HEK293 (cell line): Measurements from ENCODE around the gene LARP1.

Experiments
- CTCF ChIA-PET: fragments of 350-600 bp; formaldehyde crosslinking; extraction: SDS; loops from one replicate; lab custom pipeline; 2021; ENCODE audit warnings: antibody characterized with exemption; lab: Yijun Ruan, JAX
- POLR2A ChIA-PET: fragments of 300-600 bp; formaldehyde crosslinking; extraction: SDS; loops from one replicate; lab custom pipeline; 2020; ENCODE audit warnings: antibody characterized with exemption, inconsistent platforms; lab: Yijun Ruan, JAX
- H3K27ac ChIP-seq: fragments of 200-500 bp; sonication (Bioruptor generic); 2 replicates; pipeline ENCODE4 v1.5.1; 2014; ENCODE audit warnings: low read depth, low read length, control low read depth, inconsistent platforms; ENCODE audit errors: extremely low read depth
- H3K36me3 ChIP-seq, 2 experiments: fragments of 200-500 bp in 1 of 2; sonication (Bioruptor generic) in 1 of 2; 1 replicate in 1 of 2; 2 replicates in 1 of 2; pipeline ENCODE4 v1.5.1; 2014 to 2017; ENCODE audit warnings: inconsistent platforms in 2 of 2, low read length in 2 of 2; ENCODE audit not compliant: control insufficient read depth in 2 of 2, insufficient read depth in 1 of 2
- H3K4me1 ChIP-seq: fragments of 200-500 bp; sonication (Bioruptor generic); 2 replicates; pipeline ENCODE4 v1.5.1; 2014; ENCODE audit warnings: mild to moderate bottlenecking, low read length, inconsistent platforms; ENCODE audit not compliant: control insufficient read depth, insufficient read depth
- H3K4me3 ChIP-seq: 2 replicates; pipeline ENCODE4 v1.5.1; 2011; ENCODE audit warnings: low read depth, mild to moderate bottlenecking, control low read depth, low read length, moderate library complexity
- H3K9me3 ChIP-seq: fragments of 200-500 bp; sonication (Bioruptor generic); 2 replicates; pipeline ENCODE4 v1.5.1; 2014; ENCODE audit warnings: low read depth, low read length, inconsistent platforms; ENCODE audit not compliant: control insufficient read depth, insufficient read depth
- BCL11A ChIP-seq: fragments of 450-650 bp; formaldehyde crosslinking; IDR thresholded peaks from 2 replicates; pipeline ENCODE4 v1.5.1; 2016; ENCODE audit warnings: low read depth, missing biosample characterization, missing genetic modification characterization
- BCL11B ChIP-seq: fragments of 450-650 bp; formaldehyde crosslinking; IDR thresholded peaks from 2 replicates; pipeline ENCODE4 v1.5.1; 2016; ENCODE audit warnings: low read depth, missing biosample characterization, missing genetic modification characterization
- HOXD13 ChIP-seq: sonication (generic); formaldehyde crosslinking; IDR thresholded peaks from 2 replicates; pipeline ENCODE4 v1.8.0; 2022; ENCODE audit warnings: missing genetic modification reagents, borderline replicate concordance
- KLF16 ChIP-seq: fragments of 450-650 bp; formaldehyde crosslinking; IDR thresholded peaks from 2 replicates; pipeline ENCODE4 v1.5.1; 2017; ENCODE audit warnings: missing biosample characterization, missing genetic modification characterization
- PRDM1 ChIP-seq: fragments of 450-650 bp; formaldehyde crosslinking; IDR thresholded peaks from 2 replicates; pipeline ENCODE4; 2016; ENCODE audit warnings: missing biosample characterization, missing genetic modification characterization
- ZFP69B ChIP-seq: fragments of 450-650 bp; formaldehyde crosslinking; IDR thresholded peaks from 2 replicates; pipeline ENCODE4 v1.5.1; 2016; ENCODE audit warnings: missing biosample characterization, missing genetic modification characterization
- ZNF114 ChIP-seq: fragments of 450-650 bp; formaldehyde crosslinking; IDR thresholded peaks from 2 replicates; pipeline ENCODE4 v1.5.0; 2017; ENCODE audit warnings: missing biosample characterization, missing genetic modification characterization
- ZNF184 ChIP-seq: fragments of 450-650 bp; IDR thresholded peaks from 2 replicates; pipeline ENCODE4 v1.5.1; 2018; ENCODE audit warnings: missing biosample characterization, mild to moderate bottlenecking, missing genetic modification characterization
- ZNF2 ChIP-seq: fragments of 450-650 bp; formaldehyde crosslinking; IDR thresholded peaks from 2 replicates; pipeline ENCODE4 v1.5.1; 2016; ENCODE audit warnings: missing biosample characterization, missing genetic modification characterization
- ZNF221 ChIP-seq: fragments of 450-650 bp; formaldehyde crosslinking; IDR thresholded peaks from 2 replicates; pipeline ENCODE4 v1.5.1; 2017; ENCODE audit warnings: missing biosample characterization, missing genetic modification characterization, borderline replicate concordance
- ZNF223 ChIP-seq: fragments of 450-650 bp; formaldehyde crosslinking; IDR thresholded peaks from 2 replicates; pipeline ENCODE4 v1.5.1; 2016; ENCODE audit warnings: missing biosample characterization, missing genetic modification characterization
- ZNF366 ChIP-seq: fragments of 450-650 bp; formaldehyde crosslinking; conservative IDR thresholded peaks from 2 replicates; pipeline ENCODE4 v1.5.1; 2016; ENCODE audit warnings: missing biosample characterization, missing genetic modification characterization
- ZNF473 ChIP-seq: fragments of 450-650 bp; formaldehyde crosslinking; IDR thresholded peaks from 2 replicates; pipeline ENCODE4 v1.5.1; 2017; ENCODE audit warnings: missing biosample characterization, missing genetic modification characterization
- ZNF501 ChIP-seq: fragments of 450-650 bp; formaldehyde crosslinking; IDR thresholded peaks from 2 replicates; pipeline ENCODE4 v1.5.1; 2016; ENCODE audit warnings: missing biosample characterization, missing genetic modification characterization
- ZNF514 ChIP-seq: fragments of 450-650 bp; formaldehyde crosslinking; IDR thresholded peaks from 2 replicates; pipeline ENCODE4 v1.5.1; 2016; ENCODE audit warnings: missing biosample characterization, missing genetic modification characterization
- ZNF544 ChIP-seq: fragments of 450-650 bp; formaldehyde crosslinking; IDR thresholded peaks from 2 replicates; pipeline ENCODE4 v1.5.0; 2017; ENCODE audit warnings: missing biosample characterization, missing genetic modification characterization
- ZNF623 ChIP-seq: fragments of 450-650 bp; formaldehyde crosslinking; IDR thresholded peaks from 2 replicates; pipeline ENCODE4 v1.5.1; 2016; ENCODE audit warnings: missing biosample characterization, missing genetic modification characterization
- ZNF626 ChIP-seq: fragments of 450-650 bp; sonication (Bioruptor Pico); formaldehyde crosslinking; IDR thresholded peaks from 2 replicates; pipeline ENCODE4 v1.5.1; 2018; ENCODE audit warnings: missing biosample characterization, missing genetic modification characterization, inconsistent platforms
- TF ChIP-seq, protein P1 (sequence below): fragments of 450-650 bp; IDR thresholded peaks from 2 replicates; pipeline ENCODE4 v1.5.1; 2018; ENCODE audit warnings: missing biosample characterization, missing genetic modification characterization
- TF ChIP-seq, protein P2 (sequence below): fragments of 450-650 bp; formaldehyde crosslinking; IDR thresholded peaks from 2 replicates; pipeline ENCODE4 v1.5.1; 2016; ENCODE audit warnings: missing biosample characterization, missing genetic modification characterization
- TF ChIP-seq, protein P3 (sequence below): fragments of 450-650 bp; formaldehyde crosslinking; IDR thresholded peaks from 2 replicates; pipeline ENCODE4 v1.5.1; 2016; ENCODE audit warnings: missing biosample characterization, missing genetic modification characterization
- TF ChIP-seq, protein P4 (sequence below): fragments of 450-650 bp; formaldehyde crosslinking; IDR thresholded peaks from 2 replicates; pipeline ENCODE4 v1.5.1; 2016; ENCODE audit warnings: missing biosample characterization, missing genetic modification characterization

LARP1 gene

DNA sequence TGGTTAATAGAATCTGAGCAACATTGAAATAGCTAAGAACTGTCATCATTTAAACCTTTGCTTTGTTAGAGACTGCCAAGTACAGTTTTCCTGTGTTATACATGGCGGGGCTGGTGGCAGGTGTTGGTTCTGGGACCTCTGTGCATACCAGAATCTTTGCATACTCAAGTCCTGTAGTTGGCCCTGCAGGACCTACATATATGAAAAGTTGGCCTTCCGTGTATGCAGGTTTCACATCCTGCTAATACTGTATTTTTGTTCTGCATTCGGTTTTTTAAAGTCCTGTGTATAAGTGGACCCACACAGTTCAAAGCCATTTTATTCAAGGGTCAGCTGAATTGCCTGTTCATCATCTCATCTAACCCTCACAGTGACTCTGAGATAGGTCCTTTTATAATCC, 36.4 kb downstream of the LARP1 start:
- ChIA-PET POLR2A (no interaction called here), CTCF (no interaction called here)
- no peak for TF ChIP-seq ZFP69B (tag by site-specific recombination)
- no peak for TF ChIP-seq ZNF473 (tag by site-specific recombination)
- TF ChIP-seq, protein P1, sequence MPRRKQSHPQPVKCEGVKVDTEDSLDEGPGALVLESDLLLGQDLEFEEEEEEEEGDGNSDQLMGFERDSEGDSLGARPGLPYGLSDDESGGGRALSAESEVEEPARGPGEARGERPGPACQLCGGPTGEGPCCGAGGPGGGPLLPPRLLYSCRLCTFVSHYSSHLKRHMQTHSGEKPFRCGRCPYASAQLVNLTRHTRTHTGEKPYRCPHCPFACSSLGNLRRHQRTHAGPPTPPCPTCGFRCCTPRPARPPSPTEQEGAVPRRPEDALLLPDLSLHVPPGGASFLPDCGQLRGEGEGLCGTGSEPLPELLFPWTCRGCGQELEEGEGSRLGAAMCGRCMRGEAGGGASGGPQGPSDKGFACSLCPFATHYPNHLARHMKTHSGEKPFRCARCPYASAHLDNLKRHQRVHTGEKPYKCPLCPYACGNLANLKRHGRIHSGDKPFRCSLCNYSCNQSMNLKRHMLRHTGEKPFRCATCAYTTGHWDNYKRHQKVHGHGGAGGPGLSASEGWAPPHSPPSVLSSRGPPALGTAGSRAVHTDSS (tag by site-specific recombination), result no peak
- no peak for TF ChIP-seq BCL11A (tag by site-specific recombination)
- TF ChIP-seq ZNF626 (tag by site-specific recombination), result no peak
- no peak for TF ChIP-seq ZNF514
- TF ChIP-seq, all 188 proteins: peak for 0
- no peak overlapping the region for H3K27ac ChIP-seq
- H3K36me3 ChIP-seq, result peaks cover 17 to 59% of the 10 kb centered on the region in 2 experiments
- no peaks in the 10 kb centered on the region for H3K9me3 ChIP-seq
- no peaks in the 10 kb centered on the region for H3K4me1 ChIP-seq
- H3K4me3 ChIP-seq, result no peak overlapping the region

DNA sequence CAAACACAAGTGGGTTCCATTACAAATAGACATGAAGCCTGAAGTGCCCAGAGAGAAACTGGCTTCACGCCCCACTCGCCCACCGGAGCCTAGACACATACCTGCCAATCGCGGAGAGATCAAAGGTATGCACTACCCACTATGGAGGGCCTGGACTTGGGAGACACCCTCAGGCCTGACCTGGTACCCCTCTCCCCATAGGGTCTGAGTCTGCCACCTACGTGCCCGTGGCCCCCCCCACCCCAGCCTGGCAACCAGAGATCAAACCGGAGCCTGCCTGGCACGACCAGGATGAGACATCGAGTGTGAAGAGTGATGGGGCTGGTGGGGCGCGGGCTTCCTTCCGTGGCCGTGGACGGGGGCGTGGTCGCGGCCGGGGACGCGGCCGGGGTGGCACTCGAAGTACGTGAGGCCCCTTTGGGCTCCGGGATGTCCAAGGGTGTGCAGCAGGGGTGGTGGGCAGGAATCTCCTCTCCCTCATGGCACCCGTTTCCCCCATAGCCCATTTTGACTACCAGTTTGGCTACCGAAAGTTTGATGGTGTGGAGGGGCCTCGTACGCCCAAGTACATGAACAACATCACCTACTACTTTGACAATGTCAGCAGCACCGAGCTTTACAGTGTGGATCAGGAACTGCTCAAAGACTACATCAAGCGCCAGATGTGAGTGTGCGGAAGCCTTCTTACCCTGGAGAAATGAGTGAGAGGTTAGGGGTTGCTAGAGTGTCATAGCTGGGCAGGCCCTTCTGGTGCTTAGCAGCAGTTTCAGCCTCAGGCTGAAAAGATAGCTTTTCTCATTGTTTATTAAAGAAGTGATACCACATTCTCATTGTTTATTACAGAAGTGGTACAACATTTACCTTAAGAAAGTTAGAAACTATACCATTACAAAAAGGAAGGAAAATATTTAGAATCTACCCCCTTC, 38.7 kb downstream of the LARP1 start:
- H3K36me3 ChIP-seq, result peaks cover 37 to 79% of the 10 kb centered on the region in 2 experiments
- no peak for TF ChIP-seq BCL11B (tag by site-specific recombination)
- TF ChIP-seq ZNF223 (tag by site-specific recombination), result no peak
- no peak for TF ChIP-seq ZNF623 (tag by site-specific recombination)
- no peak for TF ChIP-seq ZNF221 (tag by site-specific recombination)
- no peak for TF ChIP-seq ZNF2 (tag by site-specific recombination)
- TF ChIP-seq, protein P2, sequence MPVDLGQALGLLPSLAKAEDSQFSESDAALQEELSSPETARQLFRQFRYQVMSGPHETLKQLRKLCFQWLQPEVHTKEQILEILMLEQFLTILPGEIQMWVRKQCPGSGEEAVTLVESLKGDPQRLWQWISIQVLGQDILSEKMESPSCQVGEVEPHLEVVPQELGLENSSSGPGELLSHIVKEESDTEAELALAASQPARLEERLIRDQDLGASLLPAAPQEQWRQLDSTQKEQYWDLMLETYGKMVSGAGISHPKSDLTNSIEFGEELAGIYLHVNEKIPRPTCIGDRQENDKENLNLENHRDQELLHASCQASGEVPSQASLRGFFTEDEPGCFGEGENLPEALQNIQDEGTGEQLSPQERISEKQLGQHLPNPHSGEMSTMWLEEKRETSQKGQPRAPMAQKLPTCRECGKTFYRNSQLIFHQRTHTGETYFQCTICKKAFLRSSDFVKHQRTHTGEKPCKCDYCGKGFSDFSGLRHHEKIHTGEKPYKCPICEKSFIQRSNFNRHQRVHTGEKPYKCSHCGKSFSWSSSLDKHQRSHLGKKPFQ, result no peak
- no peak for TF ChIP-seq KLF16
- TF ChIP-seq PRDM1 (tag by site-specific recombination), result no peak
- TF ChIP-seq, protein P3, sequence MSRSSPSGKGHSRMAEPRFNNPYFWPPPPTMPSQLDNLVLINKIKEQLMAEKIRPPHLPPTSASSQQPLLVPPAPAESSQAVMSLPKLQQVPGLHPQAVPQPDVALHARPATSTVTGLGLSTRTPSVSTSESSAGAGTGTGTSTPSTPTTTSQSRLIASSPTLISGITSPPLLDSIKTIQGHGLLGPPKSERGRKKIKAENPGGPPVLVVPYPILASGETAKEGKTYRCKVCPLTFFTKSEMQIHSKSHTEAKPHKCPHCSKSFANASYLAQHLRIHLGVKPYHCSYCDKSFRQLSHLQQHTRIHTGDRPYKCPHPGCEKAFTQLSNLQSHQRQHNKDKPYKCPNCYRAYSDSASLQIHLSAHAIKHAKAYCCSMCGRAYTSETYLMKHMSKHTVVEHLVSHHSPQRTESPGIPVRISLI (tag by site-specific recombination), result no peak
- TF ChIP-seq ZNF544 (tag by site-specific recombination), result no peak
- no peak for TF ChIP-seq ZNF501
- TF ChIP-seq ZNF184 (tag by site-specific recombination), result no peak
- TF ChIP-seq, protein P4, sequence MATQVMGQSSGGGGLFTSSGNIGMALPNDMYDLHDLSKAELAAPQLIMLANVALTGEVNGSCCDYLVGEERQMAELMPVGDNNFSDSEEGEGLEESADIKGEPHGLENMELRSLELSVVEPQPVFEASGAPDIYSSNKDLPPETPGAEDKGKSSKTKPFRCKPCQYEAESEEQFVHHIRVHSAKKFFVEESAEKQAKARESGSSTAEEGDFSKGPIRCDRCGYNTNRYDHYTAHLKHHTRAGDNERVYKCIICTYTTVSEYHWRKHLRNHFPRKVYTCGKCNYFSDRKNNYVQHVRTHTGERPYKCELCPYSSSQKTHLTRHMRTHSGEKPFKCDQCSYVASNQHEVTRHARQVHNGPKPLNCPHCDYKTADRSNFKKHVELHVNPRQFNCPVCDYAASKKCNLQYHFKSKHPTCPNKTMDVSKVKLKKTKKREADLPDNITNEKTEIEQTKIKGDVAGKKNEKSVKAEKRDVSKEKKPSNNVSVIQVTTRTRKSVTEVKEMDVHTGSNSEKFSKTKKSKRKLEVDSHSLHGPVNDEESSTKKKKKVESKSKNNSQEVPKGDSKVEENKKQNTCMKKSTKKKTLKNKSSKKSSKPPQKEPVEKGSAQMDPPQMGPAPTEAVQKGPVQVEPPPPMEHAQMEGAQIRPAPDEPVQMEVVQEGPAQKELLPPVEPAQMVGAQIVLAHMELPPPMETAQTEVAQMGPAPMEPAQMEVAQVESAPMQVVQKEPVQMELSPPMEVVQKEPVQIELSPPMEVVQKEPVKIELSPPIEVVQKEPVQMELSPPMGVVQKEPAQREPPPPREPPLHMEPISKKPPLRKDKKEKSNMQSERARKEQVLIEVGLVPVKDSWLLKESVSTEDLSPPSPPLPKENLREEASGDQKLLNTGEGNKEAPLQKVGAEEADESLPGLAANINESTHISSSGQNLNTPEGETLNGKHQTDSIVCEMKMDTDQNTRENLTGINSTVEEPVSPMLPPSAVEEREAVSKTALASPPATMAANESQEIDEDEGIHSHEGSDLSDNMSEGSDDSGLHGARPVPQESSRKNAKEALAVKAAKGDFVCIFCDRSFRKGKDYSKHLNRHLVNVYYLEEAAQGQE (tag by site-specific recombination), result no peak
- TF ChIP-seq HOXD13 (CRISPR knock-in tag), result no peak
- no peak for TF ChIP-seq ZNF114 (tag by site-specific recombination)
- no peak for TF ChIP-seq ZNF366
- H3K27ac ChIP-seq, result peak overlapping the region; percentile 25; the same call in 1 of the 2 replicates
- ChIA-PET CTCF (interaction anchor here (0.6 to 1.9 kb wide), 4 partner anchors 12 to 151 kb away, joined by 3 to 5 read pairs (median 4); no protein-coding TSS in a partner anchor), POLR2A (interaction anchor here (1.4 kb wide), 1 partner anchor 111 kb away, joined by 4 read pairs; no protein-coding TSS in a partner anchor)
- H3K4me1 ChIP-seq, result no peaks in the 10 kb centered on the region
- no peak overlapping the region for H3K4me3 ChIP-seq
- H3K9me3 ChIP-seq, result no peaks in the 10 kb centered on the region
